HL-60/S4 treated with retinoic acid at 250 ng/mL for 4 days and 3 days (cell line): Measurements from ENCODE around the gene TRIM34.
"Not testable (repeated sequence)": the region's sequence is repeated elsewhere in the genome, so short reads cannot be mapped to it uniquely, and the experiment has no call there.

ENCODE experiments used
- in situ Hi-C: fragments of 300-500 bp; cut with MboI; formaldehyde crosslinking; loops from 2 replicates; pipeline ENCODE4 v1.7.0; 2022; ENCODE audit warnings: low sequenced_read_pairs

Gene TRIM34

GRCh38 chr11:5683620-5684019 lies 58.8 kb downstream of the TRIM34 start:
- in situ Hi-C loops = not testable (repeated sequence)

- in situ Hi-C loops = no loop called here
Measured at GRCh38 chr11:5684036-5684645, 59.3 kb downstream of the TRIM34 start.

GRCh38 chr11:5684646-5685362 lies 60.0 kb downstream of the TRIM34 start, which contains the start of gene TRIM5:
Gene TRIM5 (minus strand): TSS chr11:5685074. CDS start chr11:5680177, 4,897 bp downstream.
- in situ Hi-C loops = no loop called here

- in situ Hi-C loops = no loop called here
Measured at GRCh38 chr11:5686426-5686825, 61.6 kb downstream of the TRIM34 start.

GRCh38 chr11:5688482-5688881 lies 63.7 kb downstream of the TRIM34 start:
- in situ Hi-C loops = no loop called here

GRCh38 chr11:5689551-5689983 lies 64.8 kb downstream of the TRIM34 start, which contains the start of gene TRIM22:
Gene TRIM22 (plus strand): TSS chr11:5689790. CDS start chr11:5696233, 6,443 bp downstream.
- in situ Hi-C loops = no loop called here

GRCh38 chr11:5690216-5690615 lies 65.4 kb downstream of the TRIM34 start:
- in situ Hi-C loops = no loop called here

GRCh38 chr11:5690736-5691135 lies 65.9 kb downstream of the TRIM34 start:
- in situ Hi-C loops = no loop called here

- in situ Hi-C loops = not testable (repeated sequence)
Measured at GRCh38 chr11:5691238-5691963, 66.6 kb downstream of the TRIM34 start.

GRCh38 chr11:5691964-5692361 lies 67.2 kb downstream of the TRIM34 start:
- in situ Hi-C loops = no loop called here
